HCT116 (cell line): Measurements from ENCODE around the gene TRIM13. TPM values are rescaled to one million over a fixed set of nuclear protein-coding genes. Genes with fewer than 3 reads are reported as not detected.

Experiments
- ATAC-seq: fragments of 200-7000 bp; cut with Tn5 transposase; 2 replicates; pipeline ENCODE4 v1.9.1; 2020; ENCODE audit warnings: mild to moderate bottlenecking, moderate library complexity
- BruUV-seq: library from RNA; stranded (reverse); fragments of 400-500 nt; replicated peaks from 2 replicates; lab custom pipeline; 2021; lab: Mats Ljungman, UMichigan
- CTCF ChIA-PET: fragments of 300-600 bp; sonication (Branson Sonifier 250); formaldehyde crosslinking; loops from one replicate; lab custom pipeline; 2021; ENCODE audit warnings: antibody characterized with exemption; lab: Charles Lee
- POLR2A ChIA-PET: fragments of 300-600, 350-600 bp; sonication (Branson Sonifier 250); formaldehyde crosslinking; loops from one replicate; lab custom pipeline; 2021; ENCODE audit warnings: antibody characterized with exemption; lab: Charles Lee
- RAD21 ChIA-PET, 2 experiments: fragments of 300-600 bp; sonication (Branson Sonifier 250); formaldehyde crosslinking; loops; one replicate each; lab custom pipeline; 2023; ENCODE audit warnings: low total read pairs in 2 of 2; ENCODE audit not compliant: uncharacterized antibody in 2 of 2, unreplicated experiment in 2 of 2, low non-redundant PET in 1 of 2; lab: Charles Lee
- DNase-seq: peaks from one replicate; pipeline ENCODE4 v3.0.0-alpha.2; 2010; ENCODE audit warnings: low read depth, low spot score
- H2AFZ ChIP-seq: fragments of 200-600 bp; shearing (Covaris generic), sonication (generic); 2 replicates; pipeline ENCODE4 v1.6.1; 2017; ENCODE audit warnings: low read depth, mixed run types, mixed read lengths, antibody characterized with exemption, low read length; ENCODE audit not compliant: poor library complexity, severe bottlenecking
- H3K27ac ChIP-seq: 2 replicates; pipeline ENCODE4 v1.5.1; 2012; ENCODE audit warnings: low read depth, low read length
- H3K27me3 ChIP-seq: fragments of 200-600 bp; sonication (generic); 2 replicates; pipeline ENCODE4 v1.6.1; 2016; ENCODE audit warnings: mixed run types, low read length, mixed read lengths; ENCODE audit not compliant: insufficient read depth
- H3K36me3 ChIP-seq, 2 experiments: fragments of 200-500 bp in 1 of 2; fragments of 200-600 bp in 1 of 2; sonication (Bioruptor generic) in 1 of 2; sonication (generic) in 1 of 2; 2 replicates each; pipeline versions ENCODE4 v1.5.1 to v1.6.1; 2014 to 2016; ENCODE audit warnings: low read length in 2 of 2, inconsistent platforms in 1 of 2, mixed read lengths in 1 of 2, mixed run types in 1 of 2; ENCODE audit not compliant: insufficient read depth in 2 of 2, control insufficient read depth in 1 of 2
- H3K4me1 ChIP-seq, 2 experiments: fragments of 200-600 bp in 1 of 2; sonication (generic) in 1 of 2; 2 replicates each; pipeline versions ENCODE4 v1.5.1 to v1.6.1; 2012 to 2017; ENCODE audit warnings: low read length in 2 of 2, inconsistent platforms in 1 of 2, mild to moderate bottlenecking in 1 of 2, mixed read lengths in 1 of 2, mixed run types in 1 of 2, moderate library complexity in 1 of 2; ENCODE audit not compliant: insufficient read depth in 2 of 2, control insufficient read depth in 1 of 2
- H3K4me2 ChIP-seq: fragments of 200-600 bp; sonication (generic); 2 replicates; pipeline ENCODE4 v1.6.1; 2017; ENCODE audit warnings: mixed run types, low read length, mixed read lengths
- H3K4me3 ChIP-seq, 2 experiments: fragments of 200-600 bp in 1 of 2; sonication (generic) in 1 of 2; replicated peaks in 1 of 2; 2 replicates each; pipeline ENCODE4 v1.5.1; 2011 to 2016; ENCODE audit warnings: low read length in 2 of 2, control low read depth in 1 of 2, low read depth in 1 of 2, mild to moderate bottlenecking in 1 of 2, mixed read lengths in 1 of 2, mixed run types in 1 of 2
- H3K79me2 ChIP-seq: fragments of 200-600 bp; sonication (generic); 2 replicates; pipeline ENCODE4 v1.6.1; 2017; ENCODE audit warnings: mild to moderate bottlenecking, mixed run types, low read length, moderate library complexity, mixed read lengths; ENCODE audit not compliant: insufficient read depth
- H3K9ac ChIP-seq: fragments of 200-600 bp; sonication (generic); 2 replicates; pipeline ENCODE4 v1.6.1; 2016; ENCODE audit warnings: low read length, mixed read lengths
- H3K9me2 ChIP-seq: fragments of 200-600 bp; sonication (generic), shearing (Covaris generic); 2 replicates; pipeline ENCODE4 v1.6.1; 2017; ENCODE audit warnings: mixed run types, mild to moderate bottlenecking, moderate library complexity; ENCODE audit not compliant: insufficient read depth
- H3K9me3 ChIP-seq, 2 experiments: fragments of 200-500 bp in 1 of 2; fragments of 200-600 bp in 1 of 2; sonication (Bioruptor generic) in 1 of 2; sonication (generic) in 1 of 2; 2 replicates each; pipeline ENCODE4 v1.6.1; 2014 to 2017; ENCODE audit warnings: low read length in 2 of 2, mixed read lengths in 2 of 2, inconsistent platforms in 1 of 2, low read depth in 1 of 2, mild to moderate bottlenecking in 1 of 2, mixed run types in 1 of 2, moderate library complexity in 1 of 2; ENCODE audit not compliant: control insufficient read depth in 1 of 2, insufficient read depth in 1 of 2
- H4K20me1 ChIP-seq: fragments of 200-600 bp; sonication (generic), shearing (Covaris generic); 2 replicates; pipeline ENCODE4 v1.6.1; 2017; ENCODE audit warnings: mixed run types, mild to moderate bottlenecking, moderate library complexity; ENCODE audit not compliant: insufficient read depth
- JUND ChIP-seq: IDR thresholded peaks from 2 replicates; pipeline ENCODE4 v1.6.1; 2012
- intact Hi-C: fragments of 100-400 bp; cut with micrococcal nuclease; formaldehyde crosslinking; loops from 2 replicates; pipeline ENCODE4 v1.10.0; 2022
- total RNA-seq: library from RNA; stranded (reverse); gene quantifications from one replicate; pipeline ENCODE4 v1.2.1, GENCODE V29; 2021; ENCODE audit not compliant: unreplicated experiment
- TF ChIP-seq, protein P1 (sequence below): IDR thresholded peaks from 2 replicates; pipeline ENCODE4 v1.6.1; 2012; ENCODE audit warnings: low read depth
- TF ChIP-seq, protein P2 (sequence below): IDR thresholded peaks from 2 replicates; pipeline ENCODE4 v1.6.1; 2011; ENCODE audit warnings: mild to moderate bottlenecking, low read length, moderate library complexity; ENCODE audit not compliant: insufficient replicate concordance; ENCODE audit errors: extremely low read depth

The TRIM13 gene
- total RNA-seq, 1 experiment from 2014 or later, result 24.6 TPM

DNA sequence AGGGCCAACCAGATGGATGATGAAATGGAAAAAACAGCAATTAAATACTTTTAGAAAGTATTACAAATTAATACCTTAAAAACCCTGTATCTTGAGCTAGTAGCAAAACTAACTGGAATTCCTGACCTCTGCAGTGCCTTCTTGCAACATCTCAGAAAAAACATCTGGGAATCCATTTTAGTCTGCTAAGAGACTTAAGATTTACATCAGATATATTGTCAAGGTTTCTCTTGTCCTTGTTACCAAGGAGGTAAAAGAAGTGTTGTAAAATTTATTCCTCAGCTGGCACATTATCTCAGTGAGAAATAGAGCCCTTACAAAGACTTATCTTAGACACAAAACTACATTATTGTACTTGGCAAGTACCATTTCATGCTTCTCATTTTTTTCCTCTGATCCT is 36.9 kb downstream of the TRIM13 start:
- CTCF ChIA-PET, result no interaction called here
- H2AFZ ChIP-seq, result no peak overlapping the region
- no peak overlapping the region for H3K27ac ChIP-seq
- intact Hi-C loops, result no loop called here
- H3K9ac ChIP-seq, result no peak overlapping the region
- RAD21 ChIA-PET, result no interaction called here
- no peak overlapping the region for H3K4me3 ChIP-seq
- no peaks in the 10 kb centered on the region for H3K36me3 ChIP-seq
- H3K79me2 ChIP-seq, result no peaks in the 10 kb centered on the region
- H4K20me1 ChIP-seq, result no peaks in the 10 kb centered on the region
- H3K27me3 ChIP-seq, result no peaks in the 10 kb centered on the region
- H3K4me1 ChIP-seq, result no peaks in the 10 kb centered on the region
- no peaks in the 10 kb centered on the region for H3K9me2 ChIP-seq
- no TSS peak for BruUV-seq
- no peak for DNase-seq
- H3K4me2 ChIP-seq, result no peak overlapping the region
- POLR2A ChIA-PET, result no interaction called here
- no peaks in the 10 kb centered on the region for H3K9me3 ChIP-seq
- TF ChIP-seq, protein P1, sequence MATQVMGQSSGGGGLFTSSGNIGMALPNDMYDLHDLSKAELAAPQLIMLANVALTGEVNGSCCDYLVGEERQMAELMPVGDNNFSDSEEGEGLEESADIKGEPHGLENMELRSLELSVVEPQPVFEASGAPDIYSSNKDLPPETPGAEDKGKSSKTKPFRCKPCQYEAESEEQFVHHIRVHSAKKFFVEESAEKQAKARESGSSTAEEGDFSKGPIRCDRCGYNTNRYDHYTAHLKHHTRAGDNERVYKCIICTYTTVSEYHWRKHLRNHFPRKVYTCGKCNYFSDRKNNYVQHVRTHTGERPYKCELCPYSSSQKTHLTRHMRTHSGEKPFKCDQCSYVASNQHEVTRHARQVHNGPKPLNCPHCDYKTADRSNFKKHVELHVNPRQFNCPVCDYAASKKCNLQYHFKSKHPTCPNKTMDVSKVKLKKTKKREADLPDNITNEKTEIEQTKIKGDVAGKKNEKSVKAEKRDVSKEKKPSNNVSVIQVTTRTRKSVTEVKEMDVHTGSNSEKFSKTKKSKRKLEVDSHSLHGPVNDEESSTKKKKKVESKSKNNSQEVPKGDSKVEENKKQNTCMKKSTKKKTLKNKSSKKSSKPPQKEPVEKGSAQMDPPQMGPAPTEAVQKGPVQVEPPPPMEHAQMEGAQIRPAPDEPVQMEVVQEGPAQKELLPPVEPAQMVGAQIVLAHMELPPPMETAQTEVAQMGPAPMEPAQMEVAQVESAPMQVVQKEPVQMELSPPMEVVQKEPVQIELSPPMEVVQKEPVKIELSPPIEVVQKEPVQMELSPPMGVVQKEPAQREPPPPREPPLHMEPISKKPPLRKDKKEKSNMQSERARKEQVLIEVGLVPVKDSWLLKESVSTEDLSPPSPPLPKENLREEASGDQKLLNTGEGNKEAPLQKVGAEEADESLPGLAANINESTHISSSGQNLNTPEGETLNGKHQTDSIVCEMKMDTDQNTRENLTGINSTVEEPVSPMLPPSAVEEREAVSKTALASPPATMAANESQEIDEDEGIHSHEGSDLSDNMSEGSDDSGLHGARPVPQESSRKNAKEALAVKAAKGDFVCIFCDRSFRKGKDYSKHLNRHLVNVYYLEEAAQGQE, result no peak
- TF ChIP-seq, protein P2, sequence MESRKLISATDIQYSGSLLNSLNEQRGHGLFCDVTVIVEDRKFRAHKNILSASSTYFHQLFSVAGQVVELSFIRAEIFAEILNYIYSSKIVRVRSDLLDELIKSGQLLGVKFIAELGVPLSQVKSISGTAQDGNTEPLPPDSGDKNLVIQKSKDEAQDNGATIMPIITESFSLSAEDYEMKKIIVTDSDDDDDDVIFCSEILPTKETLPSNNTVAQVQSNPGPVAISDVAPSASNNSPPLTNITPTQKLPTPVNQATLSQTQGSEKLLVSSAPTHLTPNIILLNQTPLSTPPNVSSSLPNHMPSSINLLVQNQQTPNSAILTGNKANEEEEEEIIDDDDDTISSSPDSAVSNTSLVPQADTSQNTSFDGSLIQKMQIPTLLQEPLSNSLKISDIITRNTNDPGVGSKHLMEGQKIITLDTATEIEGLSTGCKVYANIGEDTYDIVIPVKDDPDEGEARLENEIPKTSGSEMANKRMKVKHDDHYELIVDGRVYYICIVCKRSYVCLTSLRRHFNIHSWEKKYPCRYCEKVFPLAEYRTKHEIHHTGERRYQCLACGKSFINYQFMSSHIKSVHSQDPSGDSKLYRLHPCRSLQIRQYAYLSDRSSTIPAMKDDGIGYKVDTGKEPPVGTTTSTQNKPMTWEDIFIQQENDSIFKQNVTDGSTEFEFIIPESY, result no peak
- no peak for TF ChIP-seq JUND
- TF ChIP-seq, all 23 proteins: peak for 0
- no peak for ATAC-seq
